NCI-H1417 treated with DMSO at 0.1 percent for 48 hours (cell line): ENCODE measurements around the gene ADH7.
"Not testable (repeated sequence)": the region's sequence is repeated elsewhere in the genome, so short reads cannot be mapped to it uniquely, and the experiment has no call there.

Source experiments
- DNase-seq: peaks from one replicate; lab custom pipeline; 2025; lab: John Stamatoyannopoulos, UW

The ADH7 gene

GRCh38 chr4:99415762-99416161, 19.4 kb downstream of the ADH7 start:
- DNase-seq, result not testable (repeated sequence)

GRCh38 chr4:99414902-99415301, 20.2 kb downstream of the ADH7 start:
- DNase-seq, result not testable (repeated sequence)

- no peak for DNase-seq
These were observed 20.7 kb downstream of the ADH7 start for GRCh38 chr4:99414401-99414800.

- no peak for DNase-seq
These were observed 22.0 kb downstream of the ADH7 start for GRCh38 chr4:99413140-99413539.

- no peak for DNase-seq
These were observed 24.1 kb downstream of the ADH7 start for GRCh38 chr4:99411041-99411440.

GRCh38 chr4:99410075-99410474, 25.1 kb downstream of the ADH7 start:
- DNase-seq, result no peak

GRCh38 chr4:99408346-99408745, 26.8 kb downstream of the ADH7 start:
- DNase-seq, result no peak

GRCh38 chr4:99405433-99406115, 29.6 kb downstream of the ADH7 start:
- DNase-seq, result no peak

- no peak for DNase-seq
These were observed 30.4 kb downstream of the ADH7 start for GRCh38 chr4:99404595-99405287.

GRCh38 chr4:99403380-99404184, 31.6 kb downstream of the ADH7 start:
- DNase-seq, result no peak

GRCh38 chr4:99402765-99403164, 32.4 kb downstream of the ADH7 start:
- no peak for DNase-seq

GRCh38 chr4:99400831-99401230, 34.3 kb downstream of the ADH7 start:
- DNase-seq, result no peak

GRCh38 chr4:99399017-99399416, 36.1 kb downstream of the ADH7 start:
- no peak for DNase-seq

GRCh38 chr4:99395595-99396364, 39.4 kb downstream of the ADH7 start:
- no peak for DNase-seq

- DNase-seq, result no peak
These were observed 40.2 kb downstream of the ADH7 start for GRCh38 chr4:99394896-99395295.

GRCh38 chr4:99390055-99390454, 45.1 kb downstream of the ADH7 start:
- no peak for DNase-seq

- DNase-seq, result no peak
These were observed 45.5 kb downstream of the ADH7 start for GRCh38 chr4:99389606-99390005.

- DNase-seq, result no peak
These were observed 51.2 kb downstream of the ADH7 start for GRCh38 chr4:99383833-99384392.

GRCh38 chr4:99383399-99383798, 51.7 kb downstream of the ADH7 start:
- no peak for DNase-seq

GRCh38 chr4:99382745-99383360, 52.3 kb downstream of the ADH7 start:
- no peak for DNase-seq

GRCh38 chr4:99381588-99382175, 53.5 kb downstream of the ADH7 start:
- DNase-seq, result no peak
